SK-N-SH (cell line): ENCODE measurements around the gene CCDC81. TPM values are rescaled to one million over a fixed set of nuclear protein-coding genes. Genes with fewer than 3 reads are reported as not detected.

ENCODE experiments used
- CTCF ChIA-PET: fragments of 300-600, 350-600 bp; formaldehyde crosslinking; extraction: SDS; loops from one replicate; lab custom pipeline; 2021; lab: Yijun Ruan, JAX
- POLR2A ChIA-PET: fragments of 350-600 bp; sonication (Branson Sonifier 250); formaldehyde crosslinking; extraction: SDS; loops from one replicate; lab custom pipeline; 2020; ENCODE audit warnings: antibody characterized with exemption, inconsistent platforms; lab: Yijun Ruan, JAX
- DNase-seq: peaks from one replicate; pipeline ENCODE4 v3.0.0; 2012
- H2AFZ ChIP-seq: fragments of 200-600 bp; sonication (generic); 2 replicates; pipeline ENCODE4 v1.8.1; 2016; ENCODE audit warnings: antibody characterized with exemption, mild to moderate bottlenecking, low read depth
- H3F3A ChIP-seq: fragments of 200-600 bp; sonication (generic); replicated peaks from 2 replicates; pipeline ENCODE3; 2016; ENCODE audit warnings: antibody characterized with exemption, mild to moderate bottlenecking; ENCODE audit not compliant: insufficient read depth
- H3K27ac ChIP-seq, 2 experiments: fragments of 200-500 bp in 1 of 2; fragments of 200-600 bp in 1 of 2; sonication (Bioruptor generic) in 1 of 2; sonication (generic), shearing (Covaris generic) in 1 of 2; 2 replicates each; pipeline versions ENCODE4 v1.5.1 to v1.6.1; 2014 to 2016; ENCODE audit warnings: low read depth in 2 of 2, inconsistent platforms in 1 of 2, low read length in 1 of 2, mild to moderate bottlenecking in 1 of 2, mixed read lengths in 1 of 2
- H3K27me3 ChIP-seq: fragments of 200-600 bp; sonication (generic), shearing (Covaris generic); 2 replicates; pipeline ENCODE4 v1.6.1; 2016; ENCODE audit warnings: mixed run types; ENCODE audit not compliant: insufficient read depth
- H3K36me3 ChIP-seq, 2 experiments: fragments of 200-500 bp in 1 of 2; fragments of 200-600 bp in 1 of 2; sonication (Bioruptor generic) in 1 of 2; sonication (generic) in 1 of 2; replicated peaks in 1 of 2; 2 replicates each; pipeline versions ENCODE3 to v1.5.1; 2014 to 2016; ENCODE audit warnings: low read length in 1 of 2, mild to moderate bottlenecking in 1 of 2; ENCODE audit not compliant: insufficient read depth in 2 of 2, control insufficient read depth in 1 of 2
- H3K4me1 ChIP-seq, 2 experiments: fragments of 200-500 bp in 1 of 2; fragments of 200-600 bp in 1 of 2; sonication (Bioruptor generic) in 1 of 2; sonication (generic), shearing (Covaris generic) in 1 of 2; 2 replicates each; pipeline versions ENCODE4 v1.5.1 to v1.6.1; 2014 to 2016; ENCODE audit warnings: low read depth in 1 of 2, low read length in 1 of 2, mixed run types in 1 of 2; ENCODE audit not compliant: insufficient read depth in 2 of 2, control insufficient read depth in 1 of 2
- H3K4me2 ChIP-seq: fragments of 200-600 bp; sonication (generic), shearing (Covaris generic); 2 replicates; pipeline ENCODE4 v1.6.1; 2017; ENCODE audit warnings: mixed run types
- H3K4me3 ChIP-seq, 2 experiments: fragments of 200-500 bp in 1 of 2; fragments of 200-600 bp in 1 of 2; sonication (Bioruptor generic) in 1 of 2; sonication (generic), shearing (Covaris generic) in 1 of 2; 2 replicates each; pipeline versions ENCODE4 v1.5.1 to v1.8.1; 2014 to 2016; ENCODE audit warnings: low read depth in 2 of 2, inconsistent platforms in 1 of 2, low read length in 1 of 2, mild to moderate bottlenecking in 1 of 2, mixed read lengths in 1 of 2, moderate library complexity in 1 of 2
- H3K79me2 ChIP-seq: fragments of 200-600 bp; sonication (generic); 2 replicates; pipeline ENCODE4 v1.8.1; 2017; ENCODE audit warnings: mild to moderate bottlenecking; ENCODE audit not compliant: insufficient read depth
- H3K9ac ChIP-seq: fragments of 200-600 bp; sonication (generic); 2 replicates; pipeline ENCODE4 v1.6.1; 2017; ENCODE audit warnings: mixed run types
- H3K9me2 ChIP-seq: fragments of 200-600 bp; sonication (generic); 2 replicates; pipeline ENCODE4 v1.6.1; 2017; ENCODE audit warnings: mixed run types
- H3K9me3 ChIP-seq: fragments of 200-600 bp; sonication (generic); 2 replicates; pipeline ENCODE4 v1.6.1; 2017; ENCODE audit warnings: mixed run types, mild to moderate bottlenecking, moderate library complexity
- H4K20me1 ChIP-seq: fragments of 200-600 bp; sonication (generic); 2 replicates; pipeline ENCODE4 v1.6.1; 2017; ENCODE audit warnings: mild to moderate bottlenecking, mixed run types; ENCODE audit not compliant: insufficient read depth
- CTCF ChIP-seq: fragments of 200-600 bp; sonication (generic); IDR thresholded peaks from 2 replicates; pipeline ENCODE4 v1.6.1; 2017; ENCODE audit warnings: antibody characterized with exemption, mild to moderate bottlenecking, moderate library complexity
- ELF1 ChIP-seq: IDR thresholded peaks from 2 replicates; pipeline ENCODE4 v1.4.0; 2012
- EP300 ChIP-seq, 2 experiments: IDR thresholded peaks; 2 replicates each; pipeline versions ENCODE4 v1.4.0 to v1.6.1; 2012; ENCODE audit warnings: borderline replicate concordance in 1 of 2, low read depth in 1 of 2, low read length in 1 of 2
- FOSL2 ChIP-seq: IDR thresholded peaks from 2 replicates; pipeline ENCODE4 v1.4.0; 2012; ENCODE audit warnings: low read depth, mild to moderate bottlenecking, moderate library complexity, borderline replicate concordance
- GABPA ChIP-seq: IDR thresholded peaks from 2 replicates; pipeline ENCODE4 v1.4.0; 2012; ENCODE audit warnings: low read depth, mild to moderate bottlenecking
- IRF3 ChIP-seq: fragments of 150-350 bp; IDR thresholded peaks from 2 replicates; pipeline ENCODE4 v1.6.1; 2016; ENCODE audit warnings: mild to moderate bottlenecking, low read depth, low read length
- MAX ChIP-seq: IDR thresholded peaks from 2 replicates; pipeline ENCODE4 v1.4.0; 2012; ENCODE audit warnings: low read depth
- MXI1 ChIP-seq: IDR thresholded peaks from 2 replicates; pipeline ENCODE4 v1.6.1; 2012; ENCODE audit warnings: mild to moderate bottlenecking, low read depth, low read length, improper control_type of control experiment
- NFIC ChIP-seq: IDR thresholded peaks from 2 replicates; pipeline ENCODE4 v1.4.0; 2012; ENCODE audit warnings: borderline replicate concordance
- RAD21 ChIP-seq: IDR thresholded peaks from 2 replicates; pipeline ENCODE4 v1.6.1; 2012; ENCODE audit warnings: mild to moderate bottlenecking, low read length
- RCOR1 ChIP-seq: fragments of 150-350 bp; IDR thresholded peaks from 2 replicates; pipeline ENCODE4 v1.6.1; 2017; ENCODE audit warnings: antibody characterized with exemption, low read length
- RFX5 ChIP-seq: IDR thresholded peaks from 2 replicates; pipeline ENCODE4 v1.6.1; 2012; ENCODE audit warnings: mild to moderate bottlenecking, improper control_type of control experiment, low read length
- RXRA ChIP-seq: IDR thresholded peaks from 2 replicates; pipeline ENCODE4 v1.4.0; 2012; ENCODE audit warnings: low read depth, mild to moderate bottlenecking, borderline replicate concordance
- SIN3A ChIP-seq: IDR thresholded peaks from 2 replicates; pipeline ENCODE4 v1.6.1; 2012; ENCODE audit warnings: low read depth, mild to moderate bottlenecking, low read length, moderate library complexity, borderline replicate concordance
- SMC3 ChIP-seq: IDR thresholded peaks from 2 replicates; pipeline ENCODE4 v1.6.1; 2012; ENCODE audit warnings: low read depth, low read length, improper control_type of control experiment
- TAF1 ChIP-seq: IDR thresholded peaks from 2 replicates; pipeline ENCODE4 v1.6.1; 2012; ENCODE audit warnings: low read depth, mild to moderate bottlenecking, low read length, moderate library complexity, borderline replicate concordance
- TCF12 ChIP-seq: IDR thresholded peaks from 2 replicates; pipeline ENCODE4 v1.4.0; 2012
- TEAD4 ChIP-seq: IDR thresholded peaks from 2 replicates; pipeline ENCODE4 v1.4.0; 2012; ENCODE audit warnings: mild to moderate bottlenecking, borderline replicate concordance; ENCODE audit not compliant: insufficient read depth
- USF2 ChIP-seq: fragments of 150-350 bp; IDR thresholded peaks from 2 replicates; pipeline ENCODE4 v1.6.1; 2017; ENCODE audit warnings: antibody characterized with exemption, low read length, low read depth, borderline replicate concordance
- ZBTB33 ChIP-seq: IDR thresholded peaks from 2 replicates; pipeline ENCODE4 v1.4.0; 2012; ENCODE audit warnings: low read depth, borderline replicate concordance
- WGBS: methylation state at CpG from one replicate; pipeline ENCODE4 v1.1.6; 2017; ENCODE audit warnings: low lambda C conversion rate; 5-methylcytosine and 5-hydroxymethylcytosine counted together
- polyA plus RNA-seq, 3 experiments: library from polyadenylated mRNA; depleted of rRNA; stranded (reverse); fragments of >200 nt; gene quantifications; 2 replicates each; pipeline ENCODE4 v1.2.3, GENCODE V29; 2012

CCDC81 gene
- polyA plus RNA-seq, 1 of the 3 experiments (the other 2 are of a cell fraction) = 0.49 TPM

GRCh38 chr11:86369668-86370067, 5.0 kb upstream of the CCDC81 start:
- H3F3A ChIP-seq = no peaks in the 10 kb centered on the region
- WGBS = 89% methylated on average over 7 of the region's 7 CpGs
- no peaks in the 10 kb centered on the region for H3K9me2 ChIP-seq
- no peak overlapping the region for H2AFZ ChIP-seq
- H3K4me1 ChIP-seq = no peaks in the 10 kb centered on the region
- DNase-seq = no peak
- H3K4me2 ChIP-seq = no peak overlapping the region
- H3K79me2 ChIP-seq = no peaks in the 10 kb centered on the region
- ChIA-PET POLR2A (no interaction called here), CTCF (no interaction called here)
- H3K27me3 ChIP-seq = no peaks in the 10 kb centered on the region
- no peak for TF ChIP-seq RXRA
- TF ChIP-seq NFIC = no peak
- TF ChIP-seq TEAD4 = no peak
- no peak for TF ChIP-seq MAX
- TF ChIP-seq RCOR1 = no peak
- TF ChIP-seq SMC3 = no peak
- no peak for TF ChIP-seq FOSL2
- TF ChIP-seq ELF1 = no peak
- TF ChIP-seq USF2 = no peak
- TF ChIP-seq ZBTB33 = no peak
- TF ChIP-seq EP300 (IDR thresholded peaks at IDR 0.05; ENCODE audit: borderline replicate concordance in 1 of 2, low read depth in 1 of 2, low read length in 1 of 2) = no peak
- TF ChIP-seq TCF12 = no peak
- TF ChIP-seq IRF3 = no peak
- no peak for TF ChIP-seq RAD21
- TF ChIP-seq TAF1 = no peak
- TF ChIP-seq GABPA = no peak
- TF ChIP-seq MXI1 = no peak
- TF ChIP-seq CTCF = no peak
- TF ChIP-seq SIN3A = no peak
- TF ChIP-seq RFX5 = no peak
- no peak overlapping the region for H3K27ac ChIP-seq
- H3K4me3 ChIP-seq = no peak overlapping the region
- no peaks in the 10 kb centered on the region for H3K9me3 ChIP-seq
- H3K9ac ChIP-seq = no peak overlapping the region
- no peaks in the 10 kb centered on the region for H3K36me3 ChIP-seq
- H4K20me1 ChIP-seq = no peaks in the 10 kb centered on the region
